ENCODE data around the gene ZNF565.

DNA sequence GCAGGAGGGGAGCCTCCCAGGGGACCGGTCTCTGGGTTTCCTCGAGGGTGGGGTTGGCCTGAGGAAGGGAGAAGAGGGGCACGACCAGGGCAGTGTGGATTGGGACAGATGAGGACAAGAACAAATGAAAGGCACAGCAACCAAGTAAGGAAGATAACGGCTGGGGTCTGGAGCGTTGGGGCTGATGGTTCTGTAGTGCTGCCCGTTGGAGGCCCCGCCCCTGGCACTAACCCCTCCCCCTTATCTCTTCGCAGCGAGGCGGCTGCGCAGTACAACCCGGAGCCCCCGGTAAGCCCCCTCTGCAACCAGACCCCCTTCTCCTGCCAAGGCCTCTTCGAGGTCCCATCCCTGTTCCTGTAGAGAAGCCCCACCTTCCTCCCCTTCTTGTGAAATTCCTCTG, 72.4 kb downstream of the ZNF565 start:
- TF ChIP-seq EZH2phosphoT487 (IDR thresholded peaks at IDR 0.05; ENCODE audit: borderline replicate concordance, low read length) (no peak), CTCF (conservative IDR thresholded peaks at IDR 0.05; ENCODE audit: low read depth, low read length) (no peak), EZH2 (IDR thresholded peaks at IDR 0.05; ENCODE audit: low read length, unreplicated experiment) (no peak)

Data from PC-3 (cell line).